NCI-H1436 (cell line): ENCODE measurements around the gene DAAM1.

Source experiments
- DNase-seq: peaks from one replicate; lab custom pipeline; 2025; lab: John Stamatoyannopoulos, UW

DAAM1 gene

GRCh38 chr14:59316151-59316830 is 127.8 kb downstream of the DAAM1 start:
- no peak for DNase-seq

GRCh38 chr14:59317346-59317745 is 128.9 kb downstream of the DAAM1 start:
- DNase-seq = no peak

GRCh38 chr14:59317798-59318505 is 129.5 kb downstream of the DAAM1 start:
- DNase-seq = no peak

GRCh38 chr14:59318908-59319307 is 130.4 kb downstream of the DAAM1 start:
- no peak for DNase-seq

GRCh38 chr14:59320361-59320760 is 131.9 kb downstream of the DAAM1 start:
- no peak for DNase-seq

- DNase-seq = no peak
Observed at GRCh38 chr14:59320763-59321625, 132.5 kb downstream of the DAAM1 start.

- DNase-seq = no peak
Observed at GRCh38 chr14:59321626-59321949, 133.1 kb downstream of the DAAM1 start.

GRCh38 chr14:59325906-59326305 is 137.4 kb downstream of the DAAM1 start:
- DNase-seq = no peak

GRCh38 chr14:59328454-59328853 is 140.0 kb downstream of the DAAM1 start:
- DNase-seq = no peak

- DNase-seq = no peak
Observed at GRCh38 chr14:59330455-59330854, 142.0 kb downstream of the DAAM1 start.

- DNase-seq = no peak
Observed at GRCh38 chr14:59331217-59331616, 142.8 kb downstream of the DAAM1 start.

- DNase-seq = no peak
Observed at GRCh38 chr14:59332727-59333126, 144.3 kb downstream of the DAAM1 start.

- no peak for DNase-seq
Observed at GRCh38 chr14:59333235-59333634, 144.8 kb downstream of the DAAM1 start.

GRCh38 chr14:59333668-59334067 is 145.2 kb downstream of the DAAM1 start:
- peak; percentile 27 for DNase-seq

- DNase-seq = no peak
Observed at GRCh38 chr14:59334253-59334652, 145.8 kb downstream of the DAAM1 start.

GRCh38 chr14:59336098-59336497 is 147.6 kb downstream of the DAAM1 start:
- DNase-seq = no peak

- no peak for DNase-seq
Observed at GRCh38 chr14:59336706-59337105, 148.2 kb downstream of the DAAM1 start.

- DNase-seq = no peak
Observed at GRCh38 chr14:59337141-59337611, 148.7 kb downstream of the DAAM1 start.

- DNase-seq = no peak
Observed at GRCh38 chr14:59338761-59339160, 150.3 kb downstream of the DAAM1 start.

- no peak for DNase-seq
Observed at GRCh38 chr14:59339524-59340330, 151.3 kb downstream of the DAAM1 start.

- DNase-seq = no peak
Observed at GRCh38 chr14:59341858-59342477, 153.5 kb downstream of the DAAM1 start.
